Stimulated activated CD4-positive, alpha-beta T cell treated with anti-CD3 and anti-CD28 coated beads, TNF-alpha, amount 100 ng/mL, for 4 hours (primary cell): Measurements from ENCODE around the gene WDR70.

ENCODE experiments used
- DNase-seq, 3 experiments: peaks; one replicate each; pipeline ENCODE4 v3.0.0-alpha.2; 2020; ENCODE audit warnings: low read depth in 3 of 3

The WDR70 gene

GRCh38 chr5:37722236-37723161, 343.4 kb downstream of the WDR70 start:
- no peak for DNase-seq

- no peak for DNase-seq
These were observed 344.2 kb downstream of the WDR70 start for GRCh38 chr5:37723162-37723961.

GRCh38 chr5:37724395-37725125, 345.4 kb downstream of the WDR70 start:
- no peak for DNase-seq

- DNase-seq: no peak
These were observed 346.1 kb downstream of the WDR70 start for GRCh38 chr5:37725185-37725584.

- DNase-seq: no peak
These were observed 348.1 kb downstream of the WDR70 start for GRCh38 chr5:37727238-37727637.

- DNase-seq: no peak
These were observed 351.9 kb downstream of the WDR70 start for GRCh38 chr5:37730896-37731455.

- no peak for DNase-seq
These were observed 355.0 kb downstream of the WDR70 start for GRCh38 chr5:37734114-37734513.

- DNase-seq: no peak
These were observed 356.7 kb downstream of the WDR70 start for GRCh38 chr5:37735649-37736347.

- DNase-seq: no peak
These were observed 357.3 kb downstream of the WDR70 start for GRCh38 chr5:37736397-37736796.

- DNase-seq: no peak
These were observed 358.4 kb downstream of the WDR70 start for GRCh38 chr5:37737326-37738056.

- no peak for DNase-seq
These were observed 359.1 kb downstream of the WDR70 start for GRCh38 chr5:37738057-37738691.

GRCh38 chr5:37738865-37739488, 359.9 kb downstream of the WDR70 start:
- DNase-seq: no peak

GRCh38 chr5:37739817-37740261, 360.7 kb downstream of the WDR70 start:
- DNase-seq: no peak

GRCh38 chr5:37740331-37741066, 361.4 kb downstream of the WDR70 start:
- no peak for DNase-seq

- no peak for DNase-seq
These were observed 363.0 kb downstream of the WDR70 start for GRCh38 chr5:37742111-37742510.

GRCh38 chr5:37751227-37751626, 372.1 kb downstream of the WDR70 start:
- DNase-seq: no peak

- DNase-seq: no peak
These were observed 375.9 kb downstream of the WDR70 start for GRCh38 chr5:37754976-37755375.

GRCh38 chr5:37755581-37755980, 376.5 kb downstream of the WDR70 start:
- DNase-seq: no peak

GRCh38 chr5:37756248-37756647, 377.1 kb downstream of the WDR70 start:
- no peak for DNase-seq
